ENCODE measurements around the gene CGB5.
"Not testable (repeated sequence)": the region's sequence is repeated elsewhere in the genome, so short reads cannot be mapped to it uniquely, and the experiment has no call there.

Gene CGB5

GRCh38 chr19:49064029-49064629 is 20.5 kb downstream of the CGB5 start:
- Histone ChIP-seq H3K27ac (ENCODE audit: low read depth, low read length) (no peak overlapping the region), H3K4me1 (ENCODE audit: insufficient read depth, low read length) (peaks cover 20% of the 10 kb centered on the region), H3K9ac (ENCODE audit: low read depth, low read length) (no peak overlapping the region), H3K4me3 (ENCODE audit: low read length) (peak overlapping the region; percentile 49), H3K36me3 (ENCODE audit: insufficient read depth, low read length) (no peaks in the 10 kb centered on the region), H3K27me3 (ENCODE audit: insufficient read depth, low read length) (peaks cover 43% of the 10 kb centered on the region), H3K9me3 (ENCODE audit: insufficient read depth, low read depth, low read length) (no peaks in the 10 kb centered on the region)
- 58% methylated on average over 10 of the region's 10 CpGs for WGBS

- Histone ChIP-seq H3K27me3 (ENCODE audit: insufficient read depth, low read length) (peaks cover 45% of the 10 kb centered on the region), H3K36me3 (ENCODE audit: insufficient read depth, low read length) (no peaks in the 10 kb centered on the region), H3K27ac (ENCODE audit: low read depth, low read length) (no peak within 1 kb of the TSS; the same call in 1 of the 2 replicates), H3K4me3 (ENCODE audit: low read length) (peak within 1 kb of the TSS; percentile 49), H3K9me3 (ENCODE audit: insufficient read depth, low read depth, low read length) (no peaks in the 10 kb centered on the region), H3K4me1 (ENCODE audit: insufficient read depth, low read length) (peaks cover 20% of the 10 kb centered on the region), H3K9ac (ENCODE audit: low read depth, low read length) (no peak within 1 kb of the TSS)
- 2% methylated on average over 47 of the region's 53 CpGs for WGBS
These were observed 21.3 kb downstream of the CGB5 start, which contains the start of gene NTF4 for GRCh38 chr19:49064768-49065611. Gene NTF4 (minus strand): TSS chr19:49064818. CDS start chr19:49061997, 2,821 bp downstream.

- Histone ChIP-seq H3K9me3 (ENCODE audit: insufficient read depth, low read depth, low read length) (no peaks in the 10 kb centered on the region), H3K4me3 (ENCODE audit: low read length) (0 out of 2 replicates have a peak overlapping the region, but pooled peaks have one; percentile 17), H3K27ac (ENCODE audit: low read depth, low read length) (no peak overlapping the region), H3K36me3 (ENCODE audit: insufficient read depth, low read length) (no peaks in the 10 kb centered on the region), H3K4me1 (ENCODE audit: insufficient read depth, low read length) (peaks cover 20% of the 10 kb centered on the region), H3K27me3 (ENCODE audit: insufficient read depth, low read length) (peaks cover 53% of the 10 kb centered on the region), H3K9ac (ENCODE audit: low read depth, low read length) (no peak overlapping the region)
- 63% methylated on average over 10 of the region's 13 CpGs for WGBS
These were observed 22.4 kb downstream of the CGB5 start for GRCh38 chr19:49065905-49066512.

GRCh38 chr19:49067554-49067953 is 23.9 kb downstream of the CGB5 start:
- Histone ChIP-seq H3K27me3 (ENCODE audit: insufficient read depth, low read length) (peaks cover 68% of the 10 kb centered on the region), H3K9me3 (ENCODE audit: insufficient read depth, low read depth, low read length) (no peaks in the 10 kb centered on the region), H3K4me1 (ENCODE audit: insufficient read depth, low read length) (peaks cover 20% of the 10 kb centered on the region), H3K9ac (ENCODE audit: low read depth, low read length) (no peak overlapping the region), H3K27ac (ENCODE audit: low read depth, low read length) (no peak overlapping the region), H3K36me3 (ENCODE audit: insufficient read depth, low read length) (no peaks in the 10 kb centered on the region), H3K4me3 (ENCODE audit: low read length) (no peak overlapping the region)
- 81% methylated on average over 3 of the region's 3 CpGs for WGBS

- WGBS = 90% methylated on average over 9 of the region's 9 CpGs
- peaks cover 83% of the 10 kb centered on the region for H3K27me3 ChIP-seq (ENCODE audit: insufficient read depth, low read length)
- H3K36me3 ChIP-seq (ENCODE audit: insufficient read depth, low read length) = no peaks in the 10 kb centered on the region
- H3K4me1 ChIP-seq (ENCODE audit: insufficient read depth, low read length) = peaks cover 16% of the 10 kb centered on the region
- H3K27ac ChIP-seq (ENCODE audit: low read depth, low read length) = no peak overlapping the region
- H3K4me3 ChIP-seq (ENCODE audit: low read length) = no peak overlapping the region
- no peak overlapping the region for H3K9ac ChIP-seq (ENCODE audit: low read depth, low read length)
- no peaks in the 10 kb centered on the region for H3K9me3 ChIP-seq (ENCODE audit: insufficient read depth, low read depth, low read length)
These were observed 25.4 kb downstream of the CGB5 start for GRCh38 chr19:49069026-49069425.

- Histone ChIP-seq H3K9me3 (ENCODE audit: insufficient read depth, low read depth, low read length) (no peaks in the 10 kb centered on the region), H3K27me3 (ENCODE audit: insufficient read depth, low read length) (peaks cover 86% of the 10 kb centered on the region), H3K4me3 (ENCODE audit: low read length) (no peak overlapping the region), H3K27ac (ENCODE audit: low read depth, low read length) (no peak overlapping the region), H3K36me3 (ENCODE audit: insufficient read depth, low read length) (no peaks in the 10 kb centered on the region), H3K9ac (ENCODE audit: low read depth, low read length) (no peak overlapping the region), H3K4me1 (ENCODE audit: insufficient read depth, low read length) (peaks cover 10% of the 10 kb centered on the region; the same call in 1 of the 2 replicates)
- WGBS = 92% methylated on average over 21 of the region's 21 CpGs
These were observed 26.8 kb downstream of the CGB5 start for GRCh38 chr19:49070416-49070815.

- Histone ChIP-seq H3K27me3 (ENCODE audit: insufficient read depth, low read length) (peaks cover 70% of the 10 kb centered on the region), H3K4me3 (ENCODE audit: low read length) (peak overlapping the region; percentile 33; the same call in 1 of the 2 replicates), H3K9ac (ENCODE audit: low read depth, low read length) (no peak overlapping the region), H3K36me3 (ENCODE audit: insufficient read depth, low read length) (no peaks in the 10 kb centered on the region), H3K4me1 (ENCODE audit: insufficient read depth, low read length) (no peaks in the 10 kb centered on the region), H3K27ac (ENCODE audit: low read depth, low read length) (no peak overlapping the region), H3K9me3 (ENCODE audit: insufficient read depth, low read depth, low read length) (no peaks in the 10 kb centered on the region)
- WGBS = 16% methylated on average over 93 of the region's 93 CpGs
These were observed 28.4 kb downstream of the CGB5 start for GRCh38 chr19:49071860-49072547.

GRCh38 chr19:49073514-49074378 is 30.1 kb downstream of the CGB5 start:
- no peak overlapping the region for H3K4me3 ChIP-seq (ENCODE audit: low read length)
- H3K36me3 ChIP-seq (ENCODE audit: insufficient read depth, low read length) = no peaks in the 10 kb centered on the region
- no peaks in the 10 kb centered on the region for H3K9me3 ChIP-seq (ENCODE audit: insufficient read depth, low read depth, low read length)
- H3K9ac ChIP-seq (ENCODE audit: low read depth, low read length) = no peak overlapping the region
- 79% methylated on average over 21 of the region's 23 CpGs for WGBS
- no peak overlapping the region for H3K27ac ChIP-seq (ENCODE audit: low read depth, low read length)
- peaks cover 58% of the 10 kb centered on the region for H3K27me3 ChIP-seq (ENCODE audit: insufficient read depth, low read length)
- no peaks in the 10 kb centered on the region for H3K4me1 ChIP-seq (ENCODE audit: insufficient read depth, low read length)

- peaks cover 47% of the 10 kb centered on the region for H3K27me3 ChIP-seq (ENCODE audit: insufficient read depth, low read length)
- H3K36me3 ChIP-seq (ENCODE audit: insufficient read depth, low read length); H3K9me3 ChIP-seq (ENCODE audit: insufficient read depth, low read depth, low read length); H3K4me3 ChIP-seq (ENCODE audit: low read length); H3K9ac ChIP-seq (ENCODE audit: low read depth, low read length); H3K27ac ChIP-seq (ENCODE audit: low read depth, low read length); H3K4me1 ChIP-seq (ENCODE audit: insufficient read depth, low read length): not testable (repeated sequence)
- 25% methylated on average over 7 of the region's 9 CpGs for WGBS
These were observed 31.2 kb downstream of the CGB5 start for GRCh38 chr19:49074869-49075268.

- Histone ChIP-seq H3K4me3 (ENCODE audit: low read length) (no peak overlapping the region), H3K9me3 (ENCODE audit: insufficient read depth, low read depth, low read length) (no peaks in the 10 kb centered on the region), H3K9ac (ENCODE audit: low read depth, low read length) (no peak overlapping the region), H3K27me3 (ENCODE audit: insufficient read depth, low read length) (0 out of 2 replicates have a peak, but pooled peaks cover 4% of the 10 kb centered on the region), H3K27ac (ENCODE audit: low read depth, low read length) (no peak overlapping the region), H3K4me1 (ENCODE audit: insufficient read depth, low read length) (no peaks in the 10 kb centered on the region), H3K36me3 (ENCODE audit: insufficient read depth, low read length) (no peaks in the 10 kb centered on the region)
- 90% methylated on average over 3 of the region's 4 CpGs for WGBS
These were observed 36.7 kb downstream of the CGB5 start for GRCh38 chr19:49080392-49080791.
